ENCODE measurements around the gene KCNF1.
"Not testable (repeated sequence)": the region's sequence is repeated elsewhere in the genome, so short reads cannot be mapped to it uniquely, and the experiment has no call there.

KCNF1 gene

DNA sequence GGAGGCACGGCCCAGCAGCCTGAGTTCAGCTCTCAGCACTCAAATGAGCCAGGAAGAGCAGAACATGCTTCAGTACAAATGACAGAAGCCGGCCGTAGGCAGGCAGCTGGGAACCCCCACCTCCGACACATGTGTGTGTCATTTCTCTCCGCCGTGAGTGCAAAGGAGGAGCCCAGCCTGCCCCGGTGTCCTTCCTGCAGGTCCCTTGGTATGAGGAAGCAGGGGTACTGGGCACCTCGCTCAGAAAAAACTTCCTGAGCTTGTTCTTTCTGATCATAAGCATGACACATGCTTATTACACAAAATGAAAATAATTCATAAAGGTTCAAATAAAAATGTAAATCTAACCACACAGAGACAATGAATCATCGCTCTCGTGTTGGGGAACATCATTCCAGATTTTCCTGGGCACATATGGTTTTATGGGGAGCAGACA is 35.3 kb downstream of the KCNF1 start:
- DNase-seq (ENCODE audit: low spot score) = no peak

DNA sequence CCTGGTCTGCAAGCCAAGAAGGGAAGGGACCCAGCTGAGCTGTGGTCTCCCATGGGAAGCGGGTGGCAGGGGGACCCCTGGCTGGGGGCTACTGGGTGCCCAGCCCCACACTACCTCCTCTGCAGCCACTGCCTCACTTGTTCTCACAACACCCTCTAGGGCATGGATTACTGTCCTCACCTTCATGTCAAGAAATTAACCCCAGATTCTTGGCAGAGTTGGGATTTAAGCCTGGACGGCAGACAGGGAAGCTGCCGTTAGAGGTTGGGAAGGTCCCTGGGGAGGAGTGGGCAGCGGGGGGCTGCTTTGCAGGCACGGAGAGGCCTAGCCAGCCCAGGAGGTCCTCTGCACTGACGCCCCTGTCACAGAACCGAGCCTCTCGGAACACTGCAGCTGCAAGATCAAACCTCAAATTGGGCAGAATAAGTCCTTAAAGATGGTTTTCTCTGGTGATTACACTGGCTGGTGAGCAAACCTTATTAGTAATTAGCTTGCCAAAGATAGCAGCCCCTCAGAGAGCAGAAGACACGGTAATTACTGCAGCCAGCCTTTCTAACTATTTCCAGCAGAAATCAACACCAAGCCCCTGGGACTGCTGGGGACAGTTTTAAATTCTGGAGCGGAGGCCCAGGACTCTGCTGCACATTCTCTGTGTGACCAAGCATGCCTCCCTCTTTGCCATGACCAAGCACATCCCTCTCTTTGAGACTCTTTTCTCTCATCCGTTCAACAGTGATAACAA is 35.9 kb downstream of the KCNF1 start:
- DNase-seq (ENCODE audit: low spot score) = no peak

DNA sequence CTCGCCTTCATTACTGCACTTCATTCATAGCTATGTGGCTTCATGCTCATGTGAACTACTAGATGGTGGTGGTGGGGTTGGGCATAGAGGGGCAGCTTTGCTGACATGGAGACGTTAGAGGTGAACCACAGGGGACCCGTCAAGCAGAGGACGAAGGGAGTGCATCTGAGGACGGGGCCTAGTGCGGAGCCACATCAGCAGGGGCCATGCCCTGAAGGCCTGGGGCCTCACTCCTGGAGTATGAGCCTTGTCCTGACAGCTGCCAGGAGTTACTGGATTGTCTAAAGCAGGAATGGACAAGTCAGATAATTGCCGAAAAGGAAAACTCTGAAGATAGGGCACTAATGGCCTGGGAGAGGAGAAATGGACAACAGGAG is 36.4 kb downstream of the KCNF1 start:
- no peak for DNase-seq (ENCODE audit: low spot score)

DNA sequence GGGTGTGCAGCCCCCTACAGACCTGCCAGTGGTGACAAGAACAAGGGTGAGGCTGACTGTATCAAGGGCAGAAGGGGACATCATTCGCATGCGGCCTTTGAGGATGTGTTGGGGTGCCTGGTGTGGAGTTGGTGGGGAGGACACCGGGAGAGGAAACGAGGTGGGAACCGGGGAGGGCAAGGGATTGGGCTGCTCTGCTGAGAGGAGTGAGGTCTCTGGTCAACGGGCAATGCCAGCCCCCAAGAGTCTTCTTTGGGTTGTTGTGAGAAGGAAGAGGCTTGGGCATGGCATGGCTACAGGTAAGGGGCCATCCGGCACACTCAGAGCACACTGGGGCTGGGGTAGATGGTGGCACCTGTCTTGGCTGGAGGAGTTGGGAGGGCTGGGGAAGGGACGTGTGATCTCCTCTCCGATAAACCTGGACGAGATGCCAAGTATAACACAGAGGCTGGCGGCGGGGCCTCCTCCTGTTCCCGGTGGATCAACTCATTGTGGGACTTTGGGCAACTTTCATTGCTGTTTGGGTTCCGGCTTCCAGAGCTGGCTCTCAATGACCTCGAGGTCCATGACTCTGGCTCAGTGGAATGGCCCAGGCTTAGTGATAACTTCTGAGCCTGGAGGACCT is 37.0 kb downstream of the KCNF1 start:
- DNase-seq (ENCODE audit: low spot score) = no peak

DNA sequence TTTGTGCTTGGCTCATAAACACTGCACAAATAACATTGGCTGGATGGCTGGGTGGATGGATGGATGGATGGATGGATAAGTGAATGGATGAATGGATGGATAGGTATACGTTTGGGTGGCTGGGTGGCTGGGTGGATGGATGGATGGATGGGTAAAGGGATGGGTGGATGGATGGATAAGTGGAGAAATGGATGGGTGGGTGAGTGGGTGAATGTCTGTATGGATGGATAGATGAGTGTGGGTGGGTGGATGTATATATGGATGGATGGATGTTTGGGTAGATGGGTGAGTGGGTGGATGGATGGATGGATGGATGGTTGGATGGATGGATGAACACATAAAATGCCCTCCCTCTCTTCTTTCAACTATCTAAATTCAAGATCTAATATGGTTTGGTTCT is 38.1 kb downstream of the KCNF1 start:
- DNase-seq (ENCODE audit: low spot score) = no peak

DNA sequence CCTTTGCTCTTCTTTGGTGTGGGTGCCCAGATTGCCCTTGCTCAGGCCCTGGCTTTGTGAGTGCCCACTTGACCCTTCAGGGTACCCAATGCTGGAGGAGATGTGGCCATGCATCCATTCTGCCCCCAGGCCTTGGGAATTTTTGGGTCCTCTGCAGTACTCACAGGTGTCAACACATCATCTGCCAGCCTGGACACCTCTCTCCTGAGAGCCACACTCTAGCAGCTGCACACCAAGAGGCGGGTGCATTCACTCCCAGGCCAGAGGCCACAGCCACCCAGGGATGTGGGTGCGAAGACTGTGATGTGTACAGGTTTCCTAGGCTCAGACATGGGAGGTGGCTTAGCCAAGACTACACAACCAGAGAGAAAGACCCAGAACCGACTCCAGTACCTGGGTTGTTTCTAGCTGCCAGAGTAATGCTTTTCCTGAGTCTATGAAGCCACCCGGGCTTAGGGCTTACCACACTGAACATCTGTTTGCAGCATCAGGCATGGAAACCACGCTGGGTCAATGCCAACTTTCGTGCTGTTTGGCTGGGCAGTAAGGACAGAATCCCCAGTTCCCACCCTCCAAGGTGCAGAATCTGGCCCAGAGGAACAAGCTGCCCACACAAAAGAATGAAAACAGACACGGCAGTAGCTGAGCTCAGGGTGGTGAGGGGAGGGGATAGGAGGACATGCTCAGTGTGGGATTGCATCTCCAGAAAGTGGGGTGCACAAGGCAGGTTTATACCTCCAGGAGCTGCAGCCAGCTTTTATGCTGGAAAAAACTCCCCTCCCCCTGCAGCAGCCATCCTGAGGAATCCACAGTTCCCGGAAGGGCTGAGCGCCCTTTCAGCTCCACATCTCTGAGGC is 40.1 kb downstream of the KCNF1 start:
- no peak for DNase-seq (ENCODE audit: low spot score)

DNA sequence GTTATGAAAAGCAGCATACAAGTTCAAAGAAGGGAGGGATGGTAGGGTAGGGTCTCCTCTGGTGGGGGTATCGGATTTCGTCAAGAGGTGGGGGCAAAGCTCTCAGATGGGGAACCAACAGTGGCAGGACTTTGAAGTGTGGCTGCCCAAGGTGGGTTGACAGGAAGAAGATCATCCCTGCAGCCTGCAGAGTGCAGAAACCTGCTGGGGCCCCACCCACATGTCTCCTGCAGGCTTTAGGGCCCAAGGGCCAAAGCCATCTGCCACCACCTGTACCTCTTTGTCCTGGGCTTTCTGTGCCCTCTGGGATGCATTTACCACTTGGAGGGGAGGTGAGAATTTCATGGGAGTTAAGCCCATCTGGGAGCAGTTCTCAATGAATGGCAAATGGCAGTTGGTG is 42.7 kb downstream of the KCNF1 start:
- DNase-seq (ENCODE audit: low spot score) = no peak

DNA sequence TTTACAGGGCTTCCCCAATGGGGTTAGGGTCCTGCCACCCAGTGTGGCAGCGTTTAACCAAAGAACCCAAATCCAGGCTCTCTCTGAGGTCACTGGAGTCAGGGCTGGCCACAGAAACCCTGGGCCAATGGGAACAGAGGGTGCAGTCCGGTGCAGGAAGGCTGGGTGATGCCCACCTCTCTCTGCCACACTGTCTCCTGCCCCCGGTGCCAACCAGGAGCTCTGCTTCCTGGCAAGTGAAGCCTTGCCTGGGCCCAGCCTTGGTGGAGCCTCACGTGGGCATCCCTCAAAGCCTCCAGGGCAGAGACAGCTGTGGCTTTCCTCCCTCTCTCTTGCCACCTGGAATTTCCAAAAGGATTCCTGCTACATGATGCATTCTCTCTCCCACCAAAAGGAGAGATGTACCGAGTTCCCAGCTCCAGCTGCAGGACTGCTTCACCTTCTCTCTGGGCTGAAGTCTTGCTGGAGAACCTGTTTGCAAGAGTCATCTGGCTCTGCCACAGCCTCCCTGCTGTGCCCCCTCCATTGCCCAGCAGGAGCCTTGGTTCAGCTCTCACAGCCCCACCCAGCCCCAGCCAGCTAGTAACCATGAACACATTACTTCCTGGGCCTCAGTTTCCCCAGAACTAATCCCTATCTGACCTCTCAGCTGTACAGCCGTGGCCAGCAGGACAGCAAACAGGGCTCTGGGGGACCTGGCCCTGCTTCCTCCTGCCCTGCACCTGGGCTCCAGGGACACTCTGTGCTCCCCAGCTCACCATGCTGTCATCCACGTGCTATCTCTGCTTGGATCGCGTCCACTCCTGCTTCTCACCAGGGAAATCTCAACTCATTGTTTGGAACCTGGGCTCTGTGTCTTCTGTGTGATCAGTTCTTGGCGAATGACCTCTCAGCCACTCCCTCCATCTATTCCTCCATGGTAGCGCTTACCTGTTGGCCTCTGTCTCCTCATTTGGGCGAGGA is 43.4 kb downstream of the KCNF1 start:
- DNase-seq (ENCODE audit: low spot score) = no peak

DNA sequence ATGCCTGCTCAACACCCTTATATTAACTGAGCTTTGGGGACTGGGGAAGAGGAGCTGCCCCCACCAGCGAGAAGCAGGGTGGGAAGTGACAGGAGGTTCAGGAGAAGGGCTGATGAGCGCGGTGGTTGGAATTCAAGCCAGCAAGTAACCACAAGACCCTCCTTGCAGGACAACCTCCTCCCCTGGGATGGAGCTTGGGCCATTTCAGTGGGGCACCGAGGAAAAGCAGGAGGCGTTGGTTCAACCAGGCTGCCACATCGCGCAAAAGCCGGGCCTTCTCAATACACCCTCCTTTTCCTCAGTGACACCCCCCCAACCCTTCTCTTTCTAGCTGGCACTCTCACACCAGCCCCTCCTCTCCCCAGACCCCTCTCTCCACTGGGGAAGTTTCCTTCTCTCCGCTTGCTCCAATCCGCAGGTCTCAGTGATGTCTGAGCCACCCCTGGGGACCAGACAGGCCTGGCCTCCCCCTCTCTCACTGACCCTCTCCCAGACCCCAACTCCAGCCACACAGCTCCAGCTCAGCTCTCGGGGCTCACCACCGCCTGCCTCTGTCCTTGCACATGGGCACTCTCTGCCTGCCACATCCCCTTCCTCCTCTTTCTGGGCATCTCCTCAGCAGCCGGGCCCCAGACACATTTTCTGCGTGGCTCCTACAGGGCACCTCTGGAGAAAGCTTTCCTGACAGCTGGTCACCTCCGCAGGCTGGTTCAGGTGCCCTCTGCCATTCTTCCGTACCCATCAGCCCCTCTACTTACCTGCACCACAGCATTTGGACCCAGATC is 44.5 kb downstream of the KCNF1 start:
- no peak for DNase-seq (ENCODE audit: low spot score)

DNA sequence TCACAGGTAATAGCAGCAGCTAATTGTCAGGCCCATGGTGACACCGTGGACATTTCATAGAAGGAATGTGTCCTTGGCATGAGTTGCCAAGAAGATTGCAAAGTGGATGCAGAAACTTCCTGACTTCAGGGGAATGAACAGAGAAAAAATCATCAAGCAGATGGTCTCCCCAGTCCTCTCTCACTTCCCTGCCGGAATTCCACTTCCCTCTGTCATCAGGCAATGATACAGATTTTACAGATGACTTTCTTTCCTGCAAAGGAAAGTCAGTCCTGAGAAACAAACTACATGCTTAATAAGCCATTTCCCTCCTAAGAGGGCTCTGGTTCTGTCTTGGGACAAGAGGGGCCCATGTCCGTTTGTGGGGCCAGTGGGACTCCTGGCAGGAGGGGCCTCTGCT is 45.7 kb downstream of the KCNF1 start:
- DNase-seq (ENCODE audit: low spot score) = no peak

DNA sequence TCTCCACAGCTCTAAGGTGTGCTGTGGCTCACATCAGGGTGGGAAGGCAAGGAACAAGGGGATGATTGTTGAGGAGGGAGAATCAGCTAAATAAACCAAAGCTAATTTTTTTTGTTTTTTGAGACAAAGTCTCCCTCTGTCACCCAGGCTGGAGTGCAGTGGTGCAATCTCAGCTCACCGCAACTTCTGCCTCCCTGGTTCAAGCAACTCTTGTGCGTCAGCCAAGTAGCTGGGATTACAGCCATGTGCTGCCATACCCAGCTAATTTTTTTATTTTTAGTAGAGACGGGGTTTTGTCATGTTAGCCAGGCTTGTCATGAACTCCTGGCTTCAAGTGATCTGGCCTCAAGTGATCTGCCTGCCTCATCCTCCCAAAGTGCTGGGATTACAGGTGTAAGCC is 46.7 kb downstream of the KCNF1 start:
- DNase-seq (ENCODE audit: low spot score) = not testable (repeated sequence)

DNA sequence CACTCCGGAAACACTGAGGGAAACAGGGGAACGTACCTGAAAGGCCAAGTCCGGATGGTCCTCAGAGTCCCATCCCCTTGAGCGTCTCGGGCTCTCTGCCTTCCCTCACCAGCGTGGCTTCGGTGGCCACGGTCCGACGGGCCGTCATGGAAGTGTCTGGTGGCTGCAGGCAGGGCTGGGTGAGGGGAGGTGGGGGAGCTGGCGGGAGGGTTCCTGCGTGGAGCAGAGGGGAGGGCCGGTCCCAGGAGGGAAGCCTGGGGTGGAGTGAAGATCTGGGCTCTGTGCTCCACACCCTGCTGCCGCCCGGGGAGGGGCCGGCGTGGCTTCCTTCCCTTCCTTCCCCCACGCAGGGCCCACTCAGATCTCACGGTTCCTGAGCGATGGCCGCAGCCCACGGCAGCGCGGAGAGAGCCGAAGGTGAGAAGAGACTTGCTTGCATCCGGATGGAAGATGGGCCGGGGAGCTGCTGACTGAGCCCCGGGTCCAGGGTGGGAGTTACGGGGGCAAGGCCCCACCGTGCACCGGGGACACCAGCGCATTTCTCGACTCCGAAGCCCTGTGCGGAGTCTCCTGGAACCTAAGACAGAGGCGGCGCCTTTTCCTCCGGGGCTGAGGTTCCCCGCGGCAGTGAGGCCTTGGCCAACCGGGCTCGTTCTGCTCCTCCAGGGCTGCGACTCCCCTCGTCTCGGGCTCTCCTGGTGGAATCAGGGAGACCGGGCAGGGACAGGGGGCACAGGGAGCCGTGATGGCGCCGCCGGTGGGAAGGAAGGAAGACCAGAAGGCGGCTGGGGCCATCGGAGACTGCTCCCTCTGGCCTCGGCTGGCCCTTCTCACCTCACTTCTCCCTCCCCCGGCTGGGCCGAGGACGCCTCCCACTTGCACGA is 49.1 kb downstream of the KCNF1 start:
- no peak for DNase-seq (ENCODE audit: low spot score)

DNA sequence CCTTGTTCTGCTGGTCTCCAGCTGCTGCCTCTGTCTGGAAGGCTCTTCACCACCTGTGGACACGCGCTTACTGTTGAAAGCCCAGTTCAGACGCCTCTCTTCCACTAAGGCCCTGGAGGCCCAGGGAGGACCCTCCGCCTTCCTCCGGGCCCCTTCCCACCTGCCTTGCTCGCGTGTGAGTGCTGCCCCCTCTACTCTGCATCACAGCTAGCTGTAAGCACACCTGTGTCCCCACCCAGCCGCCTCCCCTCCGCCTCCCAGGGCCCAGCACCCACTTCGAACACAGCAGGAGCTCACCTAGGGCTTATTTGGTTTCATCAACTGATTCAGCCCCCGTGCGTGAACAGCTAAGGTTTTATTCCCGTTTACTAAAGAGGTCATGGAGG is 49.7 kb downstream of the KCNF1 start:
- no peak for DNase-seq (ENCODE audit: low spot score)

DNA sequence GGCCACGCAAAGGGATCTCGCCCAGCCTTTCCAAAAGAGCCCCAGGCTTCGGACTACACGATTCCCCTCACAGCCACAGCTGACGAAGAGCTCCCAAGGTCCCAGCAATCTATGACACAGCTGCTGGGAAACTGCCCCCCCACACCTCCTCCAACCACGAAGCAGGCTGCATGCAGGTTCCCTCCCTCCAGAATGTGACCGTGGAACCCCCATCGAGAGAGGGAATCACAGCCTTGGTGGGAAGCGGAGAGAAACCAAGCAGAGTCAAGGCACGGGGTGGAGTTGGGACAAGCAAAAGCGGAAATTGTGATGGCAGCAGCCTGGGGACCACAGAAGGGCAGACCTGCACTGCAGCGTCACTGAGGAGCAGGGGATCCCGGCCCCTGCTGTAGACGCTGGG is 50.3 kb downstream of the KCNF1 start:
- no peak for DNase-seq (ENCODE audit: low spot score)

DNA sequence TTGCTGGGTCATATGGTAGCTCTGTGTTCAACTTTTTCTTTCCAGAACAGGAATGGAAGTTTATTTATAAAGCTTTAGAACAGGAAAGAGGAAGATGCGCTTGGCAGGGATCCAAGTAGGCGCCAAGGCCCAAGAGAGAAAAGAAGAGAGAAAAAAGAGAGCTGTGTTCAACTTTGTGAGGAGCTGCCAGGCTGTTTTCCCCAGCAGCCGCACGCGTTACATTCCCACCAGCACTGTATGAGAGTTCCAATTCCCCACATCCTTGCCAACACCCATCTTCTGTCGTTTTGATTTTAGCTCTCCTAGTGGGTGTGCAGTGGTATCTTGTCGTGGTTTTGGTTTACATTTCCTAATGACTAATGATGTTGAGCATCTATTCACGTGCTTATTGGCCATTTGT is 51.4 kb downstream of the KCNF1 start:
- no peak for DNase-seq (ENCODE audit: low spot score)

Measured in CD4-positive, alpha-beta T cell treated with Interleukin-15 for 4 hours (primary cell).